T-cell (primary cell): Measurements from ENCODE around the gene NDUFAF3. TPM values are rescaled to one million over a fixed set of nuclear protein-coding genes. Genes with fewer than 3 reads are reported as not detected.
"Not testable (repeated sequence)": the region's sequence is repeated elsewhere in the genome, so short reads cannot be mapped to it uniquely, and the experiment has no call there.

ENCODE experiments used
- ATAC-seq, 4 experiments: fragments of 200-7000 bp in 3 of 4; fragments of 150-1000 bp in 1 of 4; cut with Tn5 transposase; replicated peaks in 1 of 4; 1 replicate in 3 of 4; 2 replicates in 1 of 4; pipeline ENCODE4 v1.10.0; 2021; ENCODE audit warnings: moderate library complexity in 3 of 4, mild to moderate bottlenecking in 2 of 4, moderate number of reproducible peaks in 1 of 4
- CTCF ChIA-PET, 2 donors: fragments of 300-600 bp; sonication (Branson Sonifier 250); formaldehyde crosslinking; loops; one replicate each; lab custom pipeline; 2022; ENCODE audit warnings: antibody characterized with exemption in 2 of 2; lab: Charles Lee
- POLR2A ChIA-PET, 2 donors: fragments of 300-600 bp; sonication (Branson Sonifier 250); formaldehyde crosslinking; loops; one replicate each; lab custom pipeline; 2022; ENCODE audit warnings: antibody characterized with exemption in 2 of 2; lab: Charles Lee
- DNase-seq, 35 experiments: peaks; one replicate each; pipeline versions ENCODE4 v3.0.0 to v3.0.0-alpha.2; 2013 to 2023
- H3K27ac ChIP-seq: one replicate; pipeline ENCODE4 v1.5.1; 2013; ENCODE audit warnings: low read length
- H3K27me3 ChIP-seq, 2 experiments: replicated peaks in 1 of 2; 1 replicate in 1 of 2; 2 replicates in 1 of 2; pipeline versions ENCODE4 v1.6.1 to v1.7.0; 2013; ENCODE audit warnings: low read length in 1 of 2, mixed read lengths in 1 of 2; ENCODE audit not compliant: control insufficient read depth in 2 of 2, insufficient read depth in 2 of 2; ENCODE audit errors: extremely low read depth in 1 of 2
- H3K36me3 ChIP-seq, 2 donors: 1 replicate in 1 of 2; 2 replicates in 1 of 2; pipeline versions ENCODE4 v1.6.1 to v1.7.0; 2013; ENCODE audit warnings: low read length in 1 of 2; ENCODE audit not compliant: control insufficient read depth in 2 of 2, insufficient read depth in 1 of 2; ENCODE audit errors: extremely low read depth in 1 of 2
- H3K4me1 ChIP-seq, 2 experiments: 1 replicate in 1 of 2; 2 replicates in 1 of 2; pipeline versions ENCODE4 v1.6.1 to v1.7.0; 2013; ENCODE audit warnings: low read length in 2 of 2, mixed read lengths in 1 of 2; ENCODE audit not compliant: insufficient read depth in 2 of 2, control insufficient read depth in 1 of 2; ENCODE audit errors: extremely low read depth in 1 of 2
- H3K4me3 ChIP-seq, 2 donors: 1 replicate in 1 of 2; 2 replicates in 1 of 2; pipeline versions ENCODE4 v1.5.1 to v1.7.0; 2013; ENCODE audit warnings: mild to moderate bottlenecking in 2 of 2, low read length in 1 of 2, moderate library complexity in 1 of 2; ENCODE audit not compliant: control insufficient read depth in 1 of 2; ENCODE audit errors: extremely low read depth in 1 of 2
- H3K9me3 ChIP-seq: 2 replicates; pipeline ENCODE4 v1.7.0; 2013
- H3K27ac Mint-ChIP-seq, 2 donors: one replicate each; pipeline ENCODE4 v1.8.0; 2020 to 2021; ENCODE audit warnings: mild to moderate bottlenecking in 2 of 2, mixed read lengths in 2 of 2
- H3K27me3 Mint-ChIP-seq, 2 donors: one replicate each; pipeline ENCODE4 v1.8.0; 2021 to 2022; ENCODE audit warnings: mixed read lengths in 2 of 2
- H3K36me3 Mint-ChIP-seq: one replicate; pipeline ENCODE4 v1.8.0; 2021; ENCODE audit warnings: mixed read lengths
- H3K4me1 Mint-ChIP-seq, 3 donors: one replicate each; pipeline ENCODE4 v1.8.0; 2020 to 2022; ENCODE audit warnings: mixed read lengths in 3 of 3, mild to moderate bottlenecking in 1 of 3
- H3K4me3 Mint-ChIP-seq, 3 donors: one replicate each; pipeline ENCODE4 v1.8.0; 2020 to 2022; ENCODE audit warnings: mild to moderate bottlenecking in 3 of 3, mixed read lengths in 3 of 3, moderate library complexity in 3 of 3
- H3K9me3 Mint-ChIP-seq, 3 donors: one replicate each; pipeline ENCODE4 v1.8.0; 2020 to 2022; ENCODE audit warnings: mixed read lengths in 3 of 3
- WGBS: methylation state at CpG from one replicate; pipeline ENCODE4 v1.1.5; 2013; ENCODE audit warnings: missing lambda C conversion rate; ENCODE audit not compliant: insufficient coverage; 5-methylcytosine and 5-hydroxymethylcytosine counted together
- total RNA-seq, 35 experiments: library from RNA in 6 of 35; stranded (reverse) in 6 of 35; fragments of 120-200 nt in 1 of 35; gene quantifications; one replicate each; pipeline versions ENCODE4 v1.2.1 to v1.2.4 and lab custom pipeline; 2013 to 2026

Gene NDUFAF3
- total RNA-seq, 5 donors from 2014 or later (not counting 1 experiment from before 2014, with no cell fraction given): 62.8 to 92.1 (median 78.1) TPM

GRCh38 chr3:49005998-49006397 is 15.9 kb upstream of the NDUFAF3 start:
- ChIA-PET CTCF (interaction anchor here in 1 of 2 donors (2.1 to 3.2 kb wide), 4 partner anchors 15 to 152 kb away, joined by 9 to 64 read pairs (median 36); partner anchors contain the start of genes IMPDH2, NDUFAF3 and P4HTM), POLR2A (no interaction called here)
- Histone ChIP-seq H3K4me3 (no peak overlapping the region), H3K27me3 (no peaks in the 10 kb centered on the region), H3K27ac (no peak overlapping the region), H3K9me3 (no peaks in the 10 kb centered on the region), H3K4me1 (peaks cover 0 to 24% of the 10 kb centered on the region in 2 experiments), H3K36me3 (no peaks in the 10 kb centered on the region)
- no peaks in the 10 kb centered on the region for H3K36me3 Mint-ChIP-seq
- DNase-seq (no peak), ATAC-seq (no peak)
- no peaks in the 10 kb centered on the region for H3K9me3 Mint-ChIP-seq
- peaks cover 22 to 35% (median 25%) of the 10 kb centered on the region in 3 donors for H3K4me1 Mint-ChIP-seq
- peak overlapping the region; percentile 100 for H3K27ac Mint-ChIP-seq
- H3K4me3 Mint-ChIP-seq: peak overlapping the region; percentile 93 to 100 (median 99)
- WGBS: 100% methylated on average over 3 of the region's 5 CpGs
- H3K27me3 Mint-ChIP-seq: no peaks in the 10 kb centered on the region

DNA sequence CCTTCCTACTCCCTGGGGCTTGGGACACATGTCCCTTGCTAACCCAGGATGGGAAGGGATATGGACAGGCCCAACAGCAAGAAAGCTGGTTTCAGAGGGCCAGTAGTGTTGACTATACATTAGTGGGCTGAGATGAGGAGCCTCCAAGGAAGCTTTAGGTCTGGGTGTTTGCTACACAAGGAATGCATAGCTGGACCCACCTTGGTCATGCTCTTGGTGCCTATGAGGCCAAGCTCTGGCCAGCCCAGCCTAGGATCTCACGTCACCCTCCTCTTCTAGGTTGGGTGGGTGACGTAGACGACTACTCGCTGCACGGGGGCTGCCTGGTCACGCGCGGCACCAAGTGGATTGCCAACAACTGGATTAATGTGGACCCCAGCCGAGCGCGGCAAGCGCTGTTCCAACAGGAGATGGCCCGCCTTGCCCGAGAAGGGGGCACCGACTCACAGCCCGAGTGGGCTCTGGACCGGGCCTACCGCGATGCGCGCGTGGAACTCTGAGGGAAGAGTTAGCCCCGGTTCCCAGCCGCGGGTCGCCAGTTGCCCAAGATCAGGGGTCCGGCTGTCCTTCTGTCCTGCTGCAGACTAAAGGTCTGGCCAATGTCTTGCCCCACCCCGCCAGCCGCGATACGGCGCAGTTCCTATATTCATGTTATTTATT is 15.4 kb upstream of the NDUFAF3 start:
- ChIA-PET POLR2A (interaction anchor here (0.5 to 1.5 kb wide), 13 partner anchors 12 to 195 kb away, joined by 3 to 16 read pairs (median 5); partner anchors contain the start of genes DALRD3 (in 1 of the 2), NDUFAF3 (in 1 of the 2) and QRICH1 (in 1 of the 2)), CTCF (interaction anchor here (0.6 to 3.2 kb wide), 17 partner anchors 11 to 464 kb away, joined by 3 to 64 read pairs (median 6); partner anchors contain the start of genes ARIH2 (in 1 of the 2), DAG1 (in 1 of the 2), DALRD3 (in 1 of the 2) and IMPDH2 (in 1 of the 2))
- H3K36me3 ChIP-seq: peaks cover 0 to 4% of the 10 kb centered on the region in 2 donors
- H3K4me1 Mint-ChIP-seq: peaks cover 23 to 35% (median 29%) of the 10 kb centered on the region in 3 donors
- WGBS: 7% methylated on average over 32 of the region's 32 CpGs
- H3K27me3 ChIP-seq: no peaks in the 10 kb centered on the region
- peaks cover 0 to 24% of the 10 kb centered on the region in 2 experiments for H3K4me1 ChIP-seq
- peak overlapping the region; percentile 72 to 96 for H3K4me3 ChIP-seq
- H3K27ac Mint-ChIP-seq: peak overlapping the region; percentile 100
- peak overlapping the region; percentile 95 for H3K27ac ChIP-seq
- H3K9me3 Mint-ChIP-seq: no peaks in the 10 kb centered on the region
- H3K36me3 Mint-ChIP-seq: peaks cover 1% of the 10 kb centered on the region
- peak overlapping the region; percentile 93 to 100 (median 99) for H3K4me3 Mint-ChIP-seq
- DNase-seq (peak in 3 of 35 experiments; percentile 23 to 39 (median 26)), ATAC-seq (no peak)
- H3K9me3 ChIP-seq: no peaks in the 10 kb centered on the region
- H3K27me3 Mint-ChIP-seq: no peaks in the 10 kb centered on the region

GRCh38 chr3:49007068-49007770 is 14.7 kb upstream of the NDUFAF3 start, which contains the start of gene WDR6:
Gene WDR6, plus strand, starts transcription at chr3:49007391. Its CDS starts 41 bp downstream, at chr3:49007432.
- Histone ChIP-seq H3K27me3 (no peaks in the 10 kb centered on the region), H3K27ac (peak within 1 kb of the TSS; percentile 95), H3K4me1 (peaks cover 0 to 27% of the 10 kb centered on the region in 2 experiments), H3K36me3 (peaks cover 4 to 10% of the 10 kb centered on the region in 2 donors), H3K4me3 (peak within 1 kb of the TSS; percentile 72 to 96), H3K9me3 (no peaks in the 10 kb centered on the region)
- no peaks in the 10 kb centered on the region for H3K27me3 Mint-ChIP-seq
- no peaks in the 10 kb centered on the region for H3K9me3 Mint-ChIP-seq
- H3K36me3 Mint-ChIP-seq: peaks cover 8% of the 10 kb centered on the region
- DNase-seq (peak; percentile 89 to 99 (median 96)), ATAC-seq (peak; percentile 90 to 92 (median 91))
- ChIA-PET POLR2A (interaction anchor here (0.5 to 1.5 kb wide), 17 partner anchors 10 to 665 kb away, joined by 3 to 16 read pairs (median 4); partner anchors contain the start of genes DALRD3 (in 1 of the 2), NDUFAF3 (in 1 of the 2) and QRICH1 (in 1 of the 2)), CTCF (interaction anchor here (0.6 to 3.2 kb wide), 21 partner anchors 8 to 463 kb away, joined by 3 to 64 read pairs (median 5); partner anchors contain the start of genes ARIH2 (in 1 of the 2), DAG1 (in 1 of the 2), DALRD3 (in 1 of the 2) and IMPDH2 (in 1 of the 2))
- peaks cover 29 to 40% (median 35%) of the 10 kb centered on the region in 3 donors for H3K4me1 Mint-ChIP-seq
- WGBS: under 1% methylated on average over 48 of the region's 65 CpGs
- peak within 1 kb of the TSS; percentile 100 for H3K27ac Mint-ChIP-seq
- peak within 1 kb of the TSS; percentile 93 to 100 (median 99) for H3K4me3 Mint-ChIP-seq

- Histone ChIP-seq H3K4me1 (peaks cover 0 to 27% of the 10 kb centered on the region in 2 experiments), H3K27me3 (no peaks in the 10 kb centered on the region), H3K4me3 (peak overlapping the region; percentile 72 to 96), H3K36me3 (peaks cover 11 to 16% of the 10 kb centered on the region in 2 donors), H3K9me3 (no peaks in the 10 kb centered on the region), H3K27ac (peak overlapping the region; percentile 95)
- Mint-ChIP-seq H3K4me3 (peak overlapping the region; percentile 93 to 100 (median 99)), H3K4me1 (peaks cover 31 to 40% (median 36%) of the 10 kb centered on the region in 3 donors), H3K27me3 (no peaks in the 10 kb centered on the region), H3K27ac (peak overlapping the region; percentile 100), H3K36me3 (peaks cover 8% of the 10 kb centered on the region), H3K9me3 (no peaks in the 10 kb centered on the region)
- 59% methylated on average over 12 of the region's 41 CpGs for WGBS
- DNase-seq (peak; percentile 60 to 88 (median 74)), ATAC-seq (peak; percentile 59 to 70 (median 62))
- ChIA-PET POLR2A (interaction anchor here (0.6 to 1.5 kb wide), 11 partner anchors 10 to 664 kb away, joined by 3 to 16 read pairs (median 4); partner anchors contain the start of genes DALRD3 (in 1 of the 2), NDUFAF3 (in 1 of the 2) and QRICH1 (in 1 of the 2)), CTCF (interaction anchor here (0.5 to 3.2 kb wide), 16 partner anchors 8 to 575 kb away, joined by 3 to 64 read pairs (median 6); partner anchors contain the start of genes DAG1 (in 1 of the 2), IMPDH2 (in 1 of the 2), NDUFAF3 (in 1 of the 2) and P4HTM (in 1 of the 2))
Observed at GRCh38 chr3:49007771-49008528, 14.0 kb upstream of the NDUFAF3 start.

DNA sequence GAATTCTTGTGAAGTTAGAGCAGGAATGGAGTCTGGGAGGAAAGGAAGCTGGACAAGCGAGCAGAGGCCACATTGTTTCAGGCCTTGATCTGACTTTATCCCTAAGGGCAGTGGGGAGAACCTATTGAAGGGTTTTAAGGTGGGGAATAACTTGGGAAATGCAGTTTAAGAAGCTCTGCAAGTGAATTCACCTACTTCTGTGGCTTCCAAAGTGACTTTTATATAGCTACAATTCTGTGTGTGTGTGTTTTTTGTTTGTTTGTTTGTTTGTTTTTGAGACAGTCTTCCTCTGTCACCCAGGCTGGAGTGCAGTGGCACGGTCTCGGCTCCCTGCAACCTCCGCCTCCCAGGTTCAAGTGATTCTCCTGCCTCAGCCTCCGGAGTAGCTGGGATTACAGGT is 13.3 kb upstream of the NDUFAF3 start:
- WGBS: 80% methylated on average over 1 of the region's 5 CpGs
- ATAC-seq, H3K9me3 ChIP-seq, H3K27me3 Mint-ChIP-seq, H3K4me3 ChIP-seq, H3K27me3 ChIP-seq, DNase-seq, H3K9me3 Mint-ChIP-seq, H3K36me3 Mint-ChIP-seq: not testable (repeated sequence)
- H3K36me3 ChIP-seq: peaks cover 18% of the 10 kb centered on the region in 2 donors
- Mint-ChIP-seq H3K4me3 (peak overlapping the region; percentile 93 to 100 (median 99)), H3K4me1 (peaks cover 31 to 40% (median 39%) of the 10 kb centered on the region in 3 donors), H3K27ac (peak overlapping the region; percentile 100)
- H3K27ac ChIP-seq: peak overlapping the region; percentile 95
- H3K4me1 ChIP-seq: peaks cover 0 to 27% of the 10 kb centered on the region in 2 experiments
- CTCF ChIA-PET: interaction anchor here in 1 of 2 donors (0.5 to 3.2 kb wide), 2 partner anchors 12 to 66 kb away, joined by 4 to 46 read pairs; partner anchors contain the start of gene NDUFAF3
- POLR2A ChIA-PET: interaction anchor here (0.6 to 1.1 kb wide), 2 partner anchors 21 to 168 kb away, joined by 4 to 6 read pairs; partner anchors contain the start of gene IMPDH2 (in 1 of the 2)
